Activated CD8-positive, alpha-beta memory T cell treated with anti-CD3 and anti-CD28 coated beads for 36 hours (primary cell): Measurements from ENCODE around the gene ITLN2. TPM values are rescaled to one million over a fixed set of nuclear protein-coding genes. Genes with fewer than 3 reads are reported as not detected.
"Not testable (repeated sequence)": the region's sequence is repeated elsewhere in the genome, so short reads cannot be mapped to it uniquely, and the experiment has no call there.

ENCODE experiments used
- CTCF ChIA-PET: fragments of 350-600 bp; sonication (Branson Sonifier 250); formaldehyde crosslinking; loops from one replicate; lab custom pipeline; 2021; ENCODE audit warnings: antibody characterized with exemption; lab: Charles Lee
- POLR2A ChIA-PET: fragments of 350-600 bp; sonication (Branson Sonifier 250); formaldehyde crosslinking; loops from one replicate; lab custom pipeline; 2021; ENCODE audit warnings: antibody characterized with exemption; lab: Charles Lee
- total RNA-seq, 2 experiments: library from RNA; stranded (reverse); gene quantifications; one replicate each; pipeline ENCODE4 v1.2.3, GENCODE V29; 2021

ITLN2 gene
- not detected for total RNA-seq

DNA sequence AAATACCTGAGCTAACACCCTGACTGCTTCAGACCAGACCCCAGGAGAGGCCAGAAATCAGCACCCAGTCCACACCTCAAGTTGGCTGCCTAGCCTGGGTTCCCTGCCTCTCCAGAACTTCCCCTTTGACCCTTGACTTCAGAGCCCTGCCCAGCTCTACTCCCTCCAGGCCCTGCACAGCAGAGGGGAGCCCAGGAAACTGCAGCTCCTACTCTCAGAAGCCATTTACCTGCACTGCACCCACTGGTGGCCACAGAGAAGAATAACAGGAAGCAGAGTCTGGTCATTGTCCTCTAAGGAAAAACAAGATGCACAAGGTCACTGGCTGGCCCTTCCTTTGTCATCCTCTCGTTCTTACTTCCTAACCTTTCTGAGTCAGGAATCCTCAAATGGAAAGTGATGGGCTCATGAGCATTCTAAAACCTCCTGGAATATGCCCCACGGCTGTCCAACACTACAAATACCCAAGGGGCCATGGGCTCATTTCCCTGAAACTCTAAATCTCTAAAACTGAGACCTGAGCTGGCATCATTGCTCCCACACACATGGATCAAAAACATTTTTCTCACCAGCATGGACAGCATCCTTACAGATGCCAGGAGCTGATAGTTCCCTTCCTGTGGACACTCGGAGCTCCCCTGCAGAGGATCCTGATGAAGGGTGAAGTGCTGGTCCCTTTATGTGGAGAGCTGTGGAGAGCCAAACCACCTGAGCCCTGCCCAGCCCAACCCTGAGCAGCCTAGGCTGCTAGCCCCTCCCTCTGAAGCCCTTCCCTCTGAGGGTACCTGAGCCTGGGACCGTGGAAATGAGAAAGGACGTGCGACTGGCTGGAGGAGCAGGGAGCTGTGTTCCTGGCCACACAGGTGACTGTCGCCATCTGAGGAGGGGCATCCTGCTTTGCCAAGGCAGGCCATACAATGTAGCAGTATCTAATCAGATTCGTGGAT, at the start of gene ITLN2:
ITLN2 (minus strand) TSS at position 652 of the 947 bp plus-strand sequence; CDS start at position 584, 68 bp downstream.
- ChIA-PET POLR2A (no interaction called here), CTCF (interaction anchor here (0.6 to 6.1 kb wide), 22 partner anchors 9 to 279 kb away, joined by 3 to 113 read pairs (median 4); partner anchors contain the start of gene CD244)

- POLR2A ChIA-PET: no interaction called here
- CTCF ChIA-PET: interaction anchor here (0.6 to 1.3 kb wide), 3 partner anchors 12 to 167 kb away, joined by 4 to 6 read pairs (median 4); no protein-coding TSS in a partner anchor
Measured at GRCh38 chr1:161001525-161001924, 46.9 kb upstream of the ITLN2 start.

- ChIA-PET POLR2A (no interaction called here), CTCF (interaction anchor here (0.6 kb wide), 1 partner anchor 58 kb away, joined by 4 read pairs; no protein-coding TSS in a partner anchor)
Measured at GRCh38 chr1:161000736-161001480, 46.3 kb upstream of the ITLN2 start.

- POLR2A ChIA-PET: no interaction called here
- CTCF ChIA-PET: interaction anchor here (0.6 to 1.2 kb wide), 2 partner anchors 9 to 146 kb away, joined by 3 read pairs; no protein-coding TSS in a partner anchor
Measured at GRCh38 chr1:160999376-160999775, 44.8 kb upstream of the ITLN2 start.

- CTCF ChIA-PET: interaction anchor here (0.6 to 2.8 kb wide), 10 partner anchors 10 to 217 kb away, joined by 3 to 13 read pairs (median 4); partner anchors contain the start of gene USF1
- POLR2A ChIA-PET: interaction anchor here (0.5 kb wide), 1 partner anchor 30 kb away, joined by 5 read pairs; no protein-coding TSS in a partner anchor
Measured at GRCh38 chr1:160997323-160998038, 42.9 kb upstream of the ITLN2 start.

DNA sequence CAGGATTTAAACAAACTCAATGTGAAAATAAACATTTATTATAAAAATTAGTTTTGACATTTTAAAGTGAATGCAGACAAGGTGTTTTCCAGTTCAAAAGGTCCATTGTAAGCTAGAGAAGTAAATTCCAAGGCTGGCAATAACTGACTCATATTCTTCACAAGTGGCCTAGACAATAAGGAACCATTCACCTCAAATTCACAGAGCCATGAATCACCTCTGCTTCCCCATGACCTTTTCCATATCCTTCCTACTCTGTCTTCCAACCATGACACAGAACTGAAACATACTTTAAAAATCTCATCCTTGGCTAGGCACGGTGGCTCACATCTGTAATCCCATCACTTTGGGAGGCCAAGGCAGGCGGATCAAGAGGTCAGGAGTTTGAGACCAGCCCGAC, 41.6 kb upstream of the ITLN2 start:
- ChIA-PET CTCF (interaction anchor here (0.6 to 2.8 kb wide), 4 partner anchors 19 to 216 kb away, joined by 3 to 13 read pairs (median 4); partner anchors contain the start of gene USF1), POLR2A (no interaction called here)

- POLR2A ChIA-PET: no interaction called here
- CTCF ChIA-PET: interaction anchor here (0.7 to 1.4 kb wide), 2 partner anchors 28 to 39 kb away, joined by 3 read pairs; no protein-coding TSS in a partner anchor
Measured at GRCh38 chr1:160993544-160994193, 39.1 kb upstream of the ITLN2 start.

GRCh38 chr1:160992036-160992435, 37.4 kb upstream of the ITLN2 start:
- CTCF ChIA-PET: interaction anchor here (0.9 to 3.0 kb wide), 4 partner anchors 29 to 157 kb away, joined by 3 to 16 read pairs (median 4); no protein-coding TSS in a partner anchor
- POLR2A ChIA-PET: not testable (repeated sequence)

- ChIA-PET CTCF (interaction anchor here (1.3 to 1.8 kb wide), 2 partner anchors 10 to 152 kb away, joined by 3 to 5 read pairs; no protein-coding TSS in a partner anchor), POLR2A (interaction anchor here (0.5 kb wide), 1 partner anchor 312 kb away, joined by 3 read pairs; no protein-coding TSS in a partner anchor)
Measured at GRCh38 chr1:160987359-160988050, 32.9 kb upstream of the ITLN2 start.

GRCh38 chr1:160985723-160986122, 31.1 kb upstream of the ITLN2 start:
- POLR2A ChIA-PET: no interaction called here
- CTCF ChIA-PET: no interaction called here

DNA sequence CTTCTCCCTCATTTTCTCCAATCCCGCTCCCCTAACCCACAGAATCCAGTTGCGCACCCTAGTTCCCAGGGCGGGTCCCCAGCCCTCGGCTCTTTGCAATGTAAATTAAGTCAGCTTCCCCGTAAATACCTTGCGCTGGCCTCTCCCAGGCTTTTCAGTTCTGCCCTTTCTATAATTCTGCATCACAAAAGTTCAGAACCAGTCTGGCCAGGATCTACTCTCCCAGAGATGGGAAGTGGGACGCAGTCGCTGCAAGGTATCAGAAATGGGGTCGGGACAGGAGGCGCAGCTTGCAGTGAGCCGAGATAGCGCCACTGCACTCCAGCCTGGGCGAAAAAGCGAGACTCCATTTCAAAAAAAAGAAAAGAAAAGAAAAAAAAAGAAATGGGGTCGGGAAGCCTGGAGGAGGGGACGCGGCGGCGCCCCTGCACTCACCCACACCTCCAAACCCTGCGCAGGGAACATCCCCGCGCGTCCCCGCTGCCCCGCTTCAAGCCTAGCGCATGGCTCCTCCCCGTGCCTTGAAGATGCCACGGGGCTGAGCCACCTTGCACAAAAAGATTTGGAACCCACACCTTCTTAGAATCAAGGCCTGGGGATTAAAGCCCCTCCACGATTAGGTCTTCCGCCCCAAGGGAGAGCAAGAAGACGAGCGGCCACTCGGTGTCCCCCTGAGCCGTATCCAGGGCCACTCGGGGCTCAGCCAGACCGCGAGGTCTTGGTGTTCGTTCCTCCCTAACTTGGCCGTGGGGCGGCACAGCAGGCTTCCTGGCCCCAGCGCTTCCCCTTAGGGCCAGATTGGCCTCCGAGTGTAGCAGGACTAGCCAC, 27.2 kb upstream of the ITLN2 start:
- ChIA-PET POLR2A (interaction anchor here (0.6 kb wide), 1 partner anchor 231 kb away, joined by 3 read pairs; no protein-coding TSS in a partner anchor), CTCF (no interaction called here)

DNA sequence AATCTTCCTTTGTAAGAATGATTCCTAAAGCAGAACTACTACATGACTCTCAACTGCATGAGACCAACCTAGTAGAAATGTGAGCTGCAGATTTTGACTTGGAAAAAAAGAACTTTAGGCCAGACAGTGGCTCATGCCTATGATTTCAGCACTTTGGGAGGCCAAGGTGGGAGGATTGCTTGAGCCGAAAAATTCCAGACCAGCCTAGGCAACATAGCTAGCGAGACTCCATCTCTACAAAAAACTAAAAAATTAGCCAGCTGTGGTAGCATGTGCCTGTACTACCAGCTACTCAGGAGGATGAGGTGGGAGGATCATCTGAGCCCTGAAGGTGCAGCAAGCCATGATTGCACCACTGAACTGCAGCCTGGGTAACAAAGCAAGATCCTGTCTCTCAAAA, 24.7 kb upstream of the ITLN2 start:
- CTCF ChIA-PET: interaction anchor here (0.6 to 0.7 kb wide), 2 partner anchors 10 to 73 kb away, joined by 3 read pairs; no protein-coding TSS in a partner anchor
- POLR2A ChIA-PET: no interaction called here

- POLR2A ChIA-PET: no interaction called here
- CTCF ChIA-PET: interaction anchor here (0.6 to 0.9 kb wide), 2 partner anchors 10 to 11 kb away, joined by 3 read pairs; no protein-coding TSS in a partner anchor
Measured at GRCh38 chr1:160978510-160978927, 23.9 kb upstream of the ITLN2 start.

- ChIA-PET POLR2A (no interaction called here), CTCF (no interaction called here)
Measured at GRCh38 chr1:160975026-160975425, 20.4 kb upstream of the ITLN2 start.

DNA sequence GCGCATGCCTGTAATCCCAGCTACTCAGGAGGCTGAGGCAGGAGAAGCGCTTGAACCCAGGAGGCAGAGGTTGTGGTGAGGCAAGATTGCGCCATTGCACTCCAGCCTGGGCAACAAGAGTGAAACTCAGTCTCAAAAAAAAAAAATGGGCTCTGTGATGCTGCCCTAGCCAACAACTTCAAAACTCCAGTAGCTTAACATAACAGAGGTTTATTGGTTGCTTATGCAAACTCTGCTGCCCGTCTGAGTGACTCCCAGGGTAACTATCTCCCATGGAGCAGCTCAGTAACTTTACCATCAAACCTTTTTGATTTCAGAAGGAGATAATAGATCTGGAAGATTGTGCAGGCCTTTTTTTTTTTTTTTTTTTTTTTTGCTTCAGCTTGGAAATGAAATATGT, 18.9 kb upstream of the ITLN2 start:
- CTCF ChIA-PET: interaction anchor here (0.5 to 1.3 kb wide), 4 partner anchors 16 to 162 kb away, joined by 3 to 4 read pairs (median 3); no protein-coding TSS in a partner anchor
- POLR2A ChIA-PET: no interaction called here

GRCh38 chr1:160972939-160973338, 18.3 kb upstream of the ITLN2 start:
- CTCF ChIA-PET: interaction anchor here (0.6 to 1.3 kb wide), 4 partner anchors 17 to 162 kb away, joined by 3 to 4 read pairs (median 3); no protein-coding TSS in a partner anchor
- POLR2A ChIA-PET: no interaction called here
